NCI-H460 (cell line): Measurements from ENCODE around the gene COA5. TPM values are rescaled to one million over a fixed set of nuclear protein-coding genes. Genes with fewer than 3 reads are reported as not detected.

Experiments
- DNase-seq: peaks from one replicate; pipeline ENCODE4 v3.0.0-alpha.2; 2016; ENCODE audit warnings: low read depth; ENCODE audit errors: extremely low read depth
- polyA plus RNA-seq: library from polyadenylated mRNA; depleted of rRNA; stranded (reverse); fragments of >200 nt; gene quantifications from 2 replicates; pipeline ENCODE4 v1.2.3, GENCODE V29; 2014; cell fraction: nucleus; rRNA removed
- total RNA-seq: library from RNA; depleted of rRNA; stranded (reverse); fragments of >200 nt; shearing (Covaris generic); gene quantifications from 2 replicates; pipeline ENCODE4 v1.2.3, GENCODE V29; 2014; rRNA removed

The COA5 gene
- 47.7 and 49.3 TPM in 2 replicates for total RNA-seq
- polyA plus RNA-seq = 92.9 and 114 TPM in 2 replicates

- DNase-seq = peak; percentile 83
These were observed at the start of gene COA5, which contains the start of gene UNC50 for GRCh38 chr2:98608116-98608961. TSS of gene COA5 (minus strand) at chr2:98608512. CDS start at chr2:98608405, 107 bp downstream. TSS of gene UNC50 (plus strand) at chr2:98608589. CDS start at chr2:98609760, 1,171 bp downstream.

- DNase-seq = no peak
These were observed 48.5 kb upstream of the COA5 start for GRCh38 chr2:98656800-98657199.

GRCh38 chr2:98654699-98655495, 46.6 kb upstream of the COA5 start:
- DNase-seq = no peak

GRCh38 chr2:98650998-98651397, 42.7 kb upstream of the COA5 start:
- DNase-seq = no peak

- DNase-seq = no peak
These were observed 41.7 kb upstream of the COA5 start for GRCh38 chr2:98649992-98650375.

GRCh38 chr2:98649135-98649991, 41.1 kb upstream of the COA5 start:
- DNase-seq = peak; percentile 76

- DNase-seq = no peak
These were observed 40.1 kb upstream of the COA5 start for GRCh38 chr2:98648451-98648850.

GRCh38 chr2:98647636-98648035, 39.3 kb upstream of the COA5 start:
- DNase-seq = no peak

- DNase-seq = no peak
These were observed 35.3 kb upstream of the COA5 start for GRCh38 chr2:98643496-98644100.

GRCh38 chr2:98637401-98638147, 29.3 kb upstream of the COA5 start:
- no peak for DNase-seq

GRCh38 chr2:98634406-98635092, 26.2 kb upstream of the COA5 start:
- no peak for DNase-seq

- DNase-seq = no peak
These were observed 24.0 kb upstream of the COA5 start for GRCh38 chr2:98632351-98632750.

- no peak for DNase-seq
These were observed 15.3 kb upstream of the COA5 start for GRCh38 chr2:98623657-98624056.

GRCh38 chr2:98617149-98617548, 8.8 kb upstream of the COA5 start:
- no peak for DNase-seq

GRCh38 chr2:98615481-98615880, 7.2 kb upstream of the COA5 start:
- no peak for DNase-seq

- DNase-seq = no peak
These were observed 5.9 kb upstream of the COA5 start for GRCh38 chr2:98614024-98614739.

GRCh38 chr2:98608962-98609604, 771 bp upstream of the COA5 start:
- DNase-seq = no peak

GRCh38 chr2:98607741-98608115, 584 bp downstream of the COA5 start:
- DNase-seq = no peak
